ENCODE results near the gene SLC40A1.
"Not testable (repeated sequence)": the region's sequence is repeated elsewhere in the genome, so short reads cannot be mapped to it uniquely, and the experiment has no call there.

Gene SLC40A1

DNA sequence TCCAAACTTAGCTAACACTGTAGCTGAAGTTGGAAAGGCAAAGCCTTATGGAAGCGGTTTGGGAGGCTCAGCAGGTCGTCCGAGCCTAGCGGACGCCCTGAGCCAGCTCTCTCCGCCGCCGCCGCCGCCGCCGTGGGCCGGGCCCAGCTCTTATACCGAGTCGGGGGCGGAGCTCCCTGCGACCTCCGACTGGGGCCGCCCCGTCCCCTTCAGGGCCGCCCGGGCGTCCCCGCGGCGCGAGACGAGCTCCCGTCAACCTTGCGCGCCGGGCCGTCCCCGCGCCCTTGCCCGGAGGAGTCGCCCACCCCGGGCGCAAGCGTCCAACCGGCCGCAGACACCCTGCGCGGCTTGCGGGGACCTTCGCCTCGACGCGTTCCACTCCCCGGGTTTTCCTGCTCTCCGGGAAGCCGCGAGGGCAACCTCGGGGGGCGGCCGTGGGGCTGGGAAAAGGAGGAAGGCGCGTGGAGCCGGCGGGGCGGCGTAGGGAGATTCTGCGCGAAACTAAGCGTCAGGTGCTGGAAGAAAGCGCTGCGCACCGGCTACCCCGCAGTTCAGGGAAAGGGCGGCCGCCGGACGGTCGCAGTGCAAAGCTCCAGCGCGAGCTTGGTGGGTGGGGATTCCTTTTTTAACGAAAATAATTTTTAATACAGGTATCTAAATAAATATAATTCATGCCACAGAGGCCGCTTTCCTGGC, at the start of gene SLC40A1:
SLC40A1 (minus strand) TSS at position 129 of the 696 bp plus-strand sequence. CDS start 326 bp downstream, outside the sequence.
- peak; percentile 39 for DNase-seq (ENCODE audit: low spot score)

GRCh38 chr2:189629531-189630453, 49.2 kb upstream of the SLC40A1 start:
- no peak for DNase-seq (ENCODE audit: low spot score)

DNA sequence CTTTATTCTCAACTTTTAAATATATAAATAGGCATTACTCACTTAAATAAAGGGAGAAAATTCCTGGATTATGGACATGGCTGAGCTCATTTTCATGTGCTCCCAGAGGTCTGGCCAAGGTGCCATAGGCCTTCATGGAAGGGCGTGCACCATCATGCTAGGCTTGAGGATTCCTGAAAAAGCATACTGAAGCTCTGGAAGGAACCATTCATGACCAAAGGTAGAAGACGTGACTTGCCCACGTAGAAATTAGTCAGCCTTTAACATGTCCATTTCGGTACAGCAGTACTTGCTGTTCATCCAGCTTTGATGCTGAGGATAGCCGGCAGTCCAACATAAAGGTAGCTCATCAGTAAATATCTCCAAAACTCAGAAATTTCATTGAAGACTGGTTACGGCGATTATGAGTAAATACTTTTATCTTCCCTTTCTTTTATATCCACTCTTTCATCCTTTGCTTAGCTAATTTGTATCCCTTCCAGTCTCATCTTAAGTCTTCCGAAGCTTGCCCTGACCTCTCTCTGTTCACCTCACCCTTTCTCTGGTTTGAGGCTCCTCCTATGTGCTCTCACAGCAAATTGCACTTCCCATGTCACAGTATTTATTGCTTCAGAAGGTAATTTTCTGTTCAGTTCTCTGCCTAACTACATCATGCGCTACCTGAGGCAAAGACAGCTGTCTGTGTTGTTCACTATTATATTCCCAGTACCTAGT, 48.4 kb upstream of the SLC40A1 start:
- no peak for DNase-seq (ENCODE audit: low spot score)

DNA sequence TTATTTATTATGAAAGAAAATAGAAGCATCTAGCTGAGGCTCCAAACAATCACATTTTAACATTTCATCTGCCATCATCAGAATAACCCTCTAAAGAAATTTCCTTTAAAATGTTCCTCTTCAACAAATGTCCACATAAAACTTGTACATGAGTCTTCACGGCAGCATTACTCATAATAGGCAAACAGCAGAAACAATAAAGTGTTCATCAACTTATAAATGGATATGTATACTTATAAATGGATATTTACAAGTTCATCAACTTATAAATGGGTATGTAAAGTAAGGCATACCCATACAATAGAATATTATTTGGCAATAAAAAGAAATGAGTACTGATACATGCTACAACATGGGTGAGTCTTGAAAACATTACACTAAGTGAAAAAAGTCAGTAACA, 47.2 kb upstream of the SLC40A1 start:
- DNase-seq (ENCODE audit: low spot score) = no peak

DNA sequence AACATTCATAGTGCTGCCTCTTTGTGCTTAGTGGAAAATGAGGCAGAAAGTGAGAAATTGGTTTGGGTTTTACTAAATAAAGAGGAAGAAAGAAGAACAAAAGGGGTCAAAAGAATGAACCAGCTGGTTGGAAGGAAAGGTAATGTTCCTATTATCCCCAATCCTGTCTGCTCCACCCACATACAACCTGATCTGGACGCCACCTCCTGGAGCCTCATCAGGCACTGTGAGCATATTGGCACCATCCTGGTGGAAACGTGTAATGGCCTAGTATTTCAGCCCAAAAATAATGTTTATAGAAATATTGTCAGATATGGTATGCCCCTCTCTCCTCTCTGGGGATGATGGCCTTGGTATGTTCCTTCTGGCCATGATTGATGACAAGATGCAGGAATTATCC, 45.0 kb upstream of the SLC40A1 start:
- DNase-seq (ENCODE audit: low spot score) = no peak

DNA sequence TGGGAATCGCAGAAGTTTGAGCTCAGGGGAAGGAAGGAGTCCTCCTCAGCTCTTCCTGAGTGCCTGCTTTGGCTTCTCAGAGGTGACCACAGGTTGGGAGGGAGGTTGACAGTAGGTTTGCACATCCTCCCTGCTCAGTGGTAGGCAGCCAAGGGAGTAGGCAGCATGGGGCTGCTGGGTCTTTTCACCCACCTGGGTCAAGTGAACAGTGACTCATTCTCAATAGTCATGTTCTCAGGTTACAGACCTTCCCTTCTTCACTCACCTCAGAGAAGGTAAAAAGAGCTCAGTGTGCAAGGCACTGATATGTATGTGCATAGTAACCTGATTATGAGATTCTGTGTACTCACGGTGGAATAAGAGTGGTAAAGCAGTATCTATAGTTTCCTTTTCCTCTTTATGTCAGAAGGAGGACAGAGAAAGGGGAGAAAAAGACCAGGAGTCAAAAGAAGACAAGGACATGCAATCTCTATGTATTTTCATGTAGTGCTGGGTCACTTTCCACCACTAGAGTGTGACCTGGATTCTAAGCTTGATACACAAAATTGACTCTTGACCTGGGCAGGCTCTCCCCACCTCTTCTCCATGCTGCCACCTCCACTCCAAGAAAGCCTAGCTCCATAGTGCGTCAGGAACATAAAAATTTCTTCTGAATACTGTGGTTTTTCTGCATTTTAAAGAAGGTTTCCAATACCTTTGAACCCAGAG, 44.2 kb upstream of the SLC40A1 start:
- no peak for DNase-seq (ENCODE audit: low spot score)

GRCh38 chr2:189623049-189623448, 42.5 kb upstream of the SLC40A1 start:
- DNase-seq (ENCODE audit: low spot score) = no peak

DNA sequence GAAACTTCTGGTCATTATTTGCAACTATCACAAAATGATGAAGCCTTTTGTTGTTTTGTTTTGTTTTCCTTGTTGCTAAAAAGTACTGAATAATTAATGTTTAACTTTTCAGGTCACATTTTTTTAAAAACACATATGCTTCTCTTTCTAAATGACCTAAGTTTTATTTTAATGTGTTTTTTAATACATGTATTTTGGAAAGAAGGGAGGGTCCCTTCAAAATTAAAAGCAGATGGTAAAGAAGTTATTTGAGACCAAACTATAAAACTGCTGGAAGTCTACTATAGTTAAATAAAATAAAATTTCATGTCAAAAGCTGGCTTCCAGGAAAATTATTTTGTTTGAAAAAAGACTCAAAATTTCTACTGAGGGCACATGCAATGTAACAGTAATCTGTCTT, 41.2 kb upstream of the SLC40A1 start:
- no peak for DNase-seq (ENCODE audit: low spot score)

DNA sequence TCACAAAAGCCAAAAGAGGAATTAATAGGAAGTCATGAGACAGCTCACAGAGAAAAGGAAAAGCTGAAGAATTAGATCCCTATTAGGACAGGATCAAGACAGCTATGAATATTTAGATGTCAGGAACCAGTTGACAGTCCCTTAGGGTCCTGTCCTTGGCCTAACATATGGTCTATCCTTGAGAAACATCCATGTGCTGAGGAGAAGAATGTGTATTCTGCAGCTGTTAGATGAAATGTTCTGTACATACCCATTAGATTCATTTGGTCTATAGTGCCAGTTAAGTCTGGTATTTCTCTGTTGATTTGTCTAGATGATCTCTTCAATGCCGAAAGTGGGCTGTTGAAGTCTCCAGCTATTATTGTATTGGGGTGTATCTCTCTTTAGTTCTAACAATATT, 37.6 kb upstream of the SLC40A1 start:
- DNase-seq (ENCODE audit: low spot score) = no peak

DNA sequence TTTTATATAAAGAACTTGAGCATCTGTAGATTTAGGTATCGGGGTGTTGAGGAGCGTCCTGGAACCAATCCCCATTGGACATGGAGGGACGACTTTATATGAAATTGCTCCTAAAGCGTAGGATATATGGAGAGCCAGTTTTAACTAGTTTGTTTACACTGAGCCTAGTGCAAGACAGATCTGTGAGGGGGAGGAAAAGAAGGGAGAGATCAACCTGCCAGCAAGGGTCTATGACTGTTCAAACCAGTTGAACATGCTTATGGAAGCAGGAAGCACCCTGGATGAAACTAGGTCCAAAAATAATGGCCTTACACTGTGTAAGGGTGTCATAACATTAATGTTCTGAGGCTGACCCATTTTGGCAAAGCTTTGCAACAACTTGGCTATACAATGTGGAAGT, 34.0 kb upstream of the SLC40A1 start:
- no peak for DNase-seq (ENCODE audit: low spot score)

DNA sequence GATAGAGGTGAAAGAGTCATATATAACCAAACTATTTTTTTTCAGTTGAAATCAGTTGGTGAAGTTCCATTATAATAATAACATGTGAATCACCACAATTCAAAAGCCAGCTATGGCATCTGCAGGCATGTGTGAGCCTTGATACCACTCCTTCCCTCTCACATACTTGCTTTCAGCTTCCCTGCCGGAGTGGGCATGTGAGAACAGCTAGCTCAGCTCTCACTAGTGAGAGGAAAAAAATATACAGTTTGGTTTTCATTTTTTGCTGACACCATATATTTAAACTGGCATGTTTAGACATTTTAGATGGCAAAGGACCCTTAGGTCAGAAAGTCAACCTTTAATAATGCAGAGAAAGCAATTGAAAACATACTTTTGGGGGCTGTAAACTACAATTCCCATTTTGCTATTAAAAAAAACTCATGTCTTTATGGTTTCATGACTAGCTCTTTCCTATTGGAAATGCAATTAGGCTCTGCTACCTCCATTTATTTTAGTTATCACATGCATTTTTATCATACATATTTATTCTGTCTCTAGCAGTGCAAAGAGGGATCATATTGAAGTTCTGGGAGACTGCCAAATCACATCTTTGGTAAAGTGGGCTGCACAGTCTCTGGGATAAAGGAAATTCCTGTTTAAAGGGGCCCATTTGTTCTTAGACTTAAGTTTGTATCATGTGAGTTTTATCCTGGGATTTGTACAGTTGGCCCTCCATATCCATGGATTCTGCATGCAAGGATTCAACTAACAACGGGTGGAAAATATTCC, 33.2 kb upstream of the SLC40A1 start:
- no peak for DNase-seq (ENCODE audit: low spot score)

DNA sequence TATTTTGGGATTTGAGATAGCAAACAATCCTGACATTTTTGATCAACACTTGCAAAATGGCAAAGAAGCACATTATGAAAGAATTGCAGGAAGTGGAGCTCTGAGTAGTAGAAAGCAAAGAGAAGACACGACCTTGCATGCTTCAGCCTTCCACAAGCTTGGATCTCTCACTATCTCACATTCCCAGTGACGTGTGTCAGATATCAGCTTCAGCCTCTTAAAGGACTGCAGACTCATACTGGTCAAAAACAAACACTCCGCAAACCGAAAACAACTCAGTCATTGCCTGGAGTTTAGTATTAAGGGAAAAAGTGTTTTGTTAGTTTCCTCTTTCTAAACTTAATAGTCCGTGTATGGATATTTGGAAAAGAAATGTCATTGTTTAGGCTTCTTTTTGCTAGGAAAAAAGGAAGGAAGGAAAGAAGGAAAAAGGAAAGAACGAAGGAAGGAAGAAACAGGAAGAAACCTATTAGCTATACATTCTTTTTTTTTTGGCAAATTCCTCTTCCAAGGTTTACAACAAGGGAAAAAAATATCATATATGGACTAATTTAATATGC, 32.6 kb upstream of the SLC40A1 start:
- peak; percentile 3 for DNase-seq (ENCODE audit: low spot score)

DNA sequence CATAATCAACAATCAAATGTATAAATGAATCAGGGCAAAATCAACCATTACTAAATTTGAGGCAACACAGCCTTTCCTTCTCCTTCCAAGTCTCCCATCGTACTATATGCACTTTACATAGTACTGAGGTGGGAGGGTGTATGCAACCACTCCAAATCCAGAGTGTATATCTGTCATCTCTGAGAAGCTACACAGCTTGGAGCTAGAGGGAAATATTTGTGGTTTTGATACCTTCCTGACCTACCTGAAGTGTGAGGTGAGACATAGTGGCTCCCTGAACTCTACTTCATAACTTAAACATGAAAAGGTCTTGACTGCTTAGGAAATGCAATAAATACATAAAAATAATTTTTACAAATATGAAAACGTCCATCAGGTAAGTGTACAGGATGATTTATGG, 30.1 kb upstream of the SLC40A1 start:
- no peak for DNase-seq (ENCODE audit: low spot score)

- DNase-seq (ENCODE audit: low spot score) = no peak
Measured at GRCh38 chr2:189609853-189610252, 29.3 kb upstream of the SLC40A1 start.

DNA sequence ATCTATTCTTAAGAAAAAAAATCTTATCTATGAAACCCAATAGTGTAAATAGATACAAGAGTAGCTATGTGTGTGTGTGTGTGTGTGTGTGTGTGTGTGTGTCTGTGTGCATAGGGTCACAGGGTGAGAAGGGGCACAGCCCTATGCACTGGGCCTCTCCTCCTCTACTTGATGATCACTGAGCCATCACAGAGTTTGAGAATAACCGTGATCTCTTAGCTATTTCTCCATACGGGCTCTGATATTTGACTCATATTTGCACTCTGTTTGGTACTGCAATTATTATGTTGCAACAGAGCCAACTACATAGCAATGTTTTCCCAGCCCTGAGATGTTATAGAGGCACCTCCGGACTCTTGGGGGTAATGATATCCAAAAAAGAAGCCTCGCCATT, 28.8 kb upstream of the SLC40A1 start:
- DNase-seq (ENCODE audit: low spot score) = no peak

DNA sequence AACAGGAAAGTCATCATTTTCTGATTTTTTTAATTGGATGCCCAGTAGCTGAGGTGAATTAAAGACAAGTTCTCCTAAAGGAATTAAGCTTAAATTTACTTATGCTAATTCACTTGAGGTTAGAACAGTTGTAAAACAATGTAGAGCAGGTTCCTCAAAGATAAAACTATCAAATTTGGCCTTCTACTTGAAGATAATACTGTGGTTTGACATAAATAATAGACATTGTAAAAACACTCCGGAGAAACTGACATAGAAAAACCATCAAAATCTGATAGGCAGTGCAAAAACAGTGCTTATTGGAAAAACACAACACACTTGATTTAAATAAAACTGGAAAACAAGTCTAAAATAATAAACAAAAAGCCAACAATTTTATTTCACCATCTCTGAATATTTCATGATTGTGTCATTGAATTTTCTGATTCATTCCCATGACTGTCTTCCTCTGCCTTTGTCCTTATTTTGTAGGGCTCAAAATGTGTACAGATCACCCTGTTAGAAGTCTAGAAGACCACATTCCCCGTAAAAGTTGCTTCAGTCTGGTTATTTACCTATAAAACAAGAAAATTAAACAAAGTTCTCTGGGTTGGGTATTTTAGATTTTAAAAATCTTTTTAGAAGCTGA, 28.3 kb upstream of the SLC40A1 start:
- DNase-seq (ENCODE audit: low spot score) = no peak

DNA sequence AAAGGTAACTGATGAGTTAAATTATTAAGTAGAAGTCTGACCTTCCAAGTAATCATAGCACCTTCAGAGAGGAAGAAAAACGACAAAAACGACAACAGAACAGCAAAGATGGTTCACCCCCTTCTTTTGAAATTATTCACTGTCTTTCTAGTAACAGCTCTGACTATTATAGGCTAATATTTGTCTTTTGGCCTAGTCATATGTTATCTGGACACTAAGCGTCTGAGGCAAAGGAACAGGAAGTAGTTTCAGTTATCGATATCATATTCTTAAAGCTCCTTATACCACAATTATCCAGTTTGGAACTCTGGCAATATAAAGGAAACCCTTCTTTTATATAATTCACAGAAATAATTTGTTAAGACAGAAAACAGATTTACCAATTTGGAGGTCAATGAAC, 27.6 kb upstream of the SLC40A1 start:
- no peak for DNase-seq (ENCODE audit: low spot score)

DNA sequence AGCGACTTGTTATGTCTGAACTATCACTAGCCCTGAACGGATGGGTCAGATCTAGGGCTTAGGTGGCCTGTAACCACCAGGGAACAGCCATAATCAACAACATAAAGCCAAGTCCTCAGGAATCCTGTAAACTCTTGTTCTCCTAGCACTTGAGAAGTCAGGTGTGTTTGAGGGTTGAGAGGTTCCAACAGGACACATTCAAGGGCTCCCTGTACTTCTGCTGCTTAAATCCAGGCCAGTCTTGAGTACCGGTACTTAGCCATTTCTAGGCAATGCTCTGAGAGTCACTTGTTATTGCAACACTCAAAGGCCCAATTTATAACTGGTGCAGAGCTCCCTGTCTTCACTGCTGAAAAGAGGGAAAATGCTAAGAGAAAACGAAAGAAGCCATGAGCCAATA, 21.6 kb upstream of the SLC40A1 start:
- no peak for DNase-seq (ENCODE audit: low spot score)

DNA sequence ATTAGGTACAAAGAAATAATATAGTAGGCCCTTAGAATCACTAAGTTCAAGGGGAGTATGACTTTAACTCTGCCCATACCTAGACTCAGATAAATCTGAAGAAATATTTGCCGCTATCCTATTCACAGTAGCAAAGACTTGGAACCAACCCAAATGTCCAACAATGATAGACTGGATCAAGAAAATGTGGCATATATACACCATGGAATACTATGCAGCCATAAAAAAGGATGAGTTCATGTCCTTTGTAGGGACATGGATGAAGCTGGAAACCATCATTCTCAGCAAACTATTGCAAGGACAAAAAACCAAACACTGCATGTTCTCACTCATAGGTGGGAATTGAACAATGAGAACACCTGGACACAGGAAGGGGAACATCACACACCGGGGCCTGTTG, 21.1 kb upstream of the SLC40A1 start:
- not testable (repeated sequence) for DNase-seq (ENCODE audit: low spot score)

DNA sequence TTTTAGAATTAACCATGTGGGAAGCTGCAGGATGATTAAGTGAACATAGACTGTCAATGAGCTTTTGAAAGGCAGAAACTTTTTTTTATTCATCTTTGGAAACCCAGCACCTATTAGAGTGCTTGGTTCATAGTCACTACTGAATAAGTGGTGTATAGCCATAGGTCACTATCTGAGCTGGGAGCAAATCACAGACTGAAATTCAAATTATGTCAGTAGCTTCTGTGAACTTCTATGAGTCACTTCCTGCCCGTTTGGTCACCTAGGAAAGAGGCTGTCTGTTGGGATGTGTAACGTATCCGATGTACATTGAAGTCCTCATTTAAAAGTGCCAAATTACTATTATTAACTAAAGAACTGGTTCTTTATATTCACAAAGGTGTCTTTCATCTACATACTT, 20.5 kb upstream of the SLC40A1 start:
- DNase-seq (ENCODE audit: low spot score) = no peak

DNA sequence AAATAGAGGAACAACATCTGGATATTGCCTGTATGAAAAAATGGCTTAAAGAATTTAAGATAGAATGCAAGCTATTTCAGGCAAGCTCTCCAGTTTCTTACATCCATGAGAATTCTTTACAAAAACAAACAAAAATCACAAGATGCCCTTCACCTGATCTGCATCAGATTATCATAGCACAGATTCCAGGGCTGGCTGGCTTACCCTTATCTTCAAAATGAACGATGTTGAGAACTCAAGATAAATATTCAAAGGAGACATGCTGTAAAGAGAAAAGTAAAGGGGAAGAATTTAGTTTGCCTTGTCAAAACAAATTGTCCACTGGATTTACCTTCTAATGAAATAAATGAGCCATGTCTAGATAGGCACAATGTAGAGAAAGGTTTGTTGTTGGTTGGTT, 18.7 kb upstream of the SLC40A1 start:
- no peak for DNase-seq (ENCODE audit: low spot score)

Data from putamen (tissue), 1 donor.